Duodenal mucosa (tissue), 2 donors: ENCODE data around the gene HNRNPR.
"Not testable (repeated sequence)": the region's sequence is repeated elsewhere in the genome, so short reads cannot be mapped to it uniquely, and the experiment has no call there.

Source experiments
- H3K27ac ChIP-seq: one replicate; pipeline ENCODE4 v1.7.0; 2013; ENCODE audit warnings: low read depth, low read length
- H3K27me3 ChIP-seq, 2 donors: one replicate each; pipeline ENCODE4 v1.7.0; 2013; ENCODE audit warnings: low read length in 2 of 2, control low read depth in 1 of 2; ENCODE audit not compliant: insufficient read depth in 2 of 2, control insufficient read depth in 1 of 2
- H3K36me3 ChIP-seq, 2 donors: one replicate each; pipeline ENCODE4 v1.7.0; 2013; ENCODE audit warnings: low read length in 2 of 2, control low read depth in 1 of 2; ENCODE audit not compliant: insufficient read depth in 2 of 2, control insufficient read depth in 1 of 2
- H3K4me1 ChIP-seq, 2 donors: one replicate each; pipeline ENCODE4 v1.7.0; 2013; ENCODE audit warnings: low read length in 2 of 2, control low read depth in 1 of 2; ENCODE audit not compliant: insufficient read depth in 2 of 2, control insufficient read depth in 1 of 2
- H3K4me3 ChIP-seq, 2 donors: one replicate each; pipeline ENCODE4 v1.7.0; 2013; ENCODE audit warnings: low read length in 2 of 2, low read depth in 1 of 2
- H3K9ac ChIP-seq, 2 donors: one replicate each; pipeline ENCODE4 v1.7.0; 2013; ENCODE audit warnings: low read length in 2 of 2, low read depth in 1 of 2
- H3K9me3 ChIP-seq, 2 donors: one replicate each; pipeline ENCODE4 v1.7.0; 2013; ENCODE audit warnings: low read length in 2 of 2, control low read depth in 1 of 2; ENCODE audit not compliant: control insufficient read depth in 1 of 2

HNRNPR gene

DNA sequence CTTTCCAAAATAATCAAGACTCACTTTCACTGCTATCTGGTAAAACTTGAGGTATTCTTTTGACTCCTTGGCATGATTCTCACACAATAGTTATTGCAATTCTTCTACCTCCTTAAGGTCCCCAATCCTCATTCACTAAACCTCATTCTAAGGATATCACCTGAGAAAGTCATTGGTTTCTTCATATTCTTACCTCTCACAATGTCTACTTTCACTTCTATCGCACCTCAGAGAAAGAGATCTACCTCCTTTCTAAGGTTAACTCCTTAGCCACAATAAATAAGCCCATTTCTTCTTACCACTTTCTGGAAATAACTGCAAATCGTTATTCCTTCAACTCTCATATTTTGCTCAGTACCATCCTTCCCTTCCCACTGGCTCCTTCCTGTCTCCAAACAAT, 18.7 kb downstream of the HNRNPR start:
- Histone ChIP-seq H3K27me3 (no peaks in the 10 kb centered on the region), H3K27ac (no peak overlapping the region), H3K4me1 (no peaks in the 10 kb centered on the region), H3K4me3 (no peak overlapping the region), H3K9me3 (no peaks in the 10 kb centered on the region), H3K36me3 (peaks cover under 1 to 68% of the 10 kb centered on the region in 2 donors), H3K9ac (no peak overlapping the region)

DNA sequence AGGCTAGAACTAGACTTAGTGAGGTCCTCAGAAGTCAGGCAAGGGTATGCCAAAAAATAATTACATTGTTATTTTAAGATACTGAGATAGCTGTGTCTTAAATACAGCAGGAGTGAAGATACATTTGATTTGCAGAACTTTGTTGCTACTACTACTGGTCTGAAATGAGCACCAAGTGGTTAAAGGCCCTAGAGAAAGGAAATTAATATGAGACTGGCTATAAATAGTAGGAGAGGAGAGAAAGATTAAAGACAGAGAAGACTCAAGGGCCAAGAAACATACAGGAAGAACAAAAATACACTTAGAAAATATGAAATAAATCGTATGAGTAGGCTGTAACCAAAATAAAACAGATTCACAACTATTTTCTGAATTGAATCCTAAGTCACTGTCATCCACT, 21.3 kb downstream of the HNRNPR start:
- Histone ChIP-seq H3K27me3 (no peaks in the 10 kb centered on the region), H3K4me1 (no peaks in the 10 kb centered on the region), H3K9me3 (no peaks in the 10 kb centered on the region), H3K27ac (no peak overlapping the region), H3K4me3 (no peak overlapping the region), H3K9ac (no peak overlapping the region), H3K36me3 (peaks cover 16 to 69% of the 10 kb centered on the region in 2 donors)

DNA sequence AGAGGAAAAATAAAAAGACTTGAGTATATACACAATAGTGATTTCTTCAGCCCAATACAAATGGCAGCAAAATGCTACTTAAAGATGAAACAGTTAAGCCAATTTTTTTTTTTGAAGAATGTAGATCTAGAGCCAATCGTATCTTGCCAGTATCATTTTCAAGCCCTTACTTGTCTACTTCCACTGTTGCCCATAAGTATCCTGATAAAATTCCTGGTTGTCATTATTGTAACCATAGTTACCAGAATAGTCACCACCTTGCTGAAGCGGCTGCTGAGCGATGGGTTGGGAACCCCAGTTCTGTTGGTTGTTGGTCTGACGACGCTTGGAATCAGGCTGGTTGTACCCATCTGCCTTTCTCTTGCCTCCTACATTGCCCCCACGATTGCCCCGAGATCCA, 33.8 kb downstream of the HNRNPR start:
- H3K9me3 ChIP-seq, H3K4me1 ChIP-seq: not testable (repeated sequence)
- peaks cover 24 to 65% of the 10 kb centered on the region in 2 donors for H3K36me3 ChIP-seq

DNA sequence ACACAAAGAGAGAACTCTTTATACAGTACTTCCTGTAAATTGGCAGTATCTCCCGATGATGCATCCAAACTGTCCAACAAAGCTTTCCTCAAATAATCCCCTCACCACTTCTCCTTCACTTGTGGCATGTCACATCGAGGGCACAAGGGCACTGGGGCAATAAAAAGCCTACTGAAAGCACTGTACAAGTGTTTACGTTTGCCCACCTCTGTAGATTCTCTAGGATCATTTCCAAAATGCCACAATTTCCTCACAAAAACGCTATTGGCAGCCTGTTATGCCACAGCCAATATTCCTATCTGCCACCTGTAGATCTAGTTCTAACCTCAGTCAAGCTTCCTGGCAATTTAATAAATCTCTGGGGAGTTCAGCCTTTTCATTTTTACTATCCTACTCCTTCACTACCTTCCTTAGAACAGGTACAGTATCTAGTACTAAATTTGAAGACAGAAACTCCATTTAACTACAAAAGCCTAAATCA, 39.9 kb downstream of the HNRNPR start:
- Histone ChIP-seq H3K9ac (no peak overlapping the region), H3K36me3 (peaks cover 6 to 60% of the 10 kb centered on the region in 2 donors)

More for the DNA sequence above, 33.8 kb downstream of the HNRNPR start:
- H3K27ac ChIP-seq, H3K9ac ChIP-seq, H3K27me3 ChIP-seq, H3K4me3 ChIP-seq: not testable (repeated sequence)

DNA sequence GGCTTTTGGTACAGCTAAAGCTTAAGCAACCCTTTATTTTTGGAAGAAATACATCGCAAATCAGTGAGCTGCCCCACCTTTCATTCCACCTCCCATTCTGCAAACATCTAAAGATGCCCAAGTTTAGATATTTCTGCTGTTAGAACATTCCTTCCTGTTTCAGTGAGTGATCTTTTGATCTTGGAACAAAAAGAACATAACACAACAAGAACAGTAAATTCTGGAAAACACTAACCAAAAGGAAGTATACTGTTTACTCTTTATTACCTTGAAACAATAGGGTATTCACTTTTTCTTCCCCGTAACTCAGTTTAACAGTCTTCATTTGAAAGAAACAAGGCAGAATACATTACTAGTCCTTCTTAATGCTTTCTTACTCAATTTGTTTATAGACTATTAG, 40.6 kb downstream of the HNRNPR start:
- H3K9ac ChIP-seq = no peak overlapping the region
- no peaks in the 10 kb centered on the region for H3K4me1 ChIP-seq
- no peaks in the 10 kb centered on the region for H3K27me3 ChIP-seq
- no peaks in the 10 kb centered on the region for H3K9me3 ChIP-seq
- H3K27ac ChIP-seq = no peak overlapping the region
- peaks cover 6 to 57% of the 10 kb centered on the region in 2 donors for H3K36me3 ChIP-seq
- no peak overlapping the region for H3K4me3 ChIP-seq

More for the DNA sequence above, 39.9 kb downstream of the HNRNPR start:
- Histone ChIP-seq H3K9me3 (no peaks in the 10 kb centered on the region), H3K4me1 (no peaks in the 10 kb centered on the region), H3K27ac (no peak overlapping the region), H3K4me3 (no peak overlapping the region), H3K27me3 (no peaks in the 10 kb centered on the region)

DNA sequence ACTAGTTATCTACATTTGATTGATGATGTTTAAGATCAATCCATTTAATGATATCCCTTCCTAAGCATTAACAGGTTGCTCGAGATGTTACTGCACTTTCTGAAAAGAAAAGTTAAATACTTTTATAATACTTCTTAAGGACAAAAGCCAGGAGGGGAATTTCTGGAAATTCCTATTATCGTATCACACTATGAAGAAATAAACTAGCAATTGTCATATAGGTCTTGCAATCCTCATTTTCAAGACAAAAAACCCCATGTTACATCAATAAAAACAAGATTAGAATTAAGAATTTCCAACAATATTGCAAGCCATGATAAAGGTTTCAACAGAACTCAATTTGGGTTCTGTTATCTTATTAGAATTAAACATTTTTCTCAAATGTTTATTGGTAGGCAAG, 47.2 kb downstream of the HNRNPR start:
- Histone ChIP-seq H3K9ac (no peak overlapping the region), H3K4me3 (no peak overlapping the region), H3K9me3 (no peaks in the 10 kb centered on the region), H3K4me1 (no peaks in the 10 kb centered on the region), H3K36me3 (peaks cover 3 to 24% of the 10 kb centered on the region in 2 donors), H3K27me3 (no peaks in the 10 kb centered on the region), H3K27ac (no peak overlapping the region)

DNA sequence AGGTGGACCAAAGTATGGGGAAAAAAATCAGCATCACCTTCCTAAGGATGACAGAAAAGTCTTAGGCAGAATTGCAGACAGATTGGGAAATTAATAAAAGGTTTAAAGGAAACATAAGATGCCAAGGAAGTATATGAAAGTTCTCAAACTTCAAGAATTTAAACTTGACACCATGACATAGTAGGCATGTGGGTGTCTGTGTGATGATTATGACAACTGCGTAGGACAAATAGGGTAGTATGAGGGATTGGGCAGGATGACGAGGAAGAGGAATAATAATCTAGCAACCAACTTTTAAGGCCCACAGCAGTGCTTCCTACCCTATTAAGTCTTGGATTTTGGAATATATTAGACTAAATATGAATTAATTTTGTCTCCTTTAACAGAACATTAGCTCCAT, 52.4 kb downstream of the HNRNPR start:
- H3K27me3 ChIP-seq = no peaks in the 10 kb centered on the region
- H3K9me3 ChIP-seq = no peaks in the 10 kb centered on the region
- H3K4me1 ChIP-seq = no peaks in the 10 kb centered on the region
- H3K36me3 ChIP-seq = peaks cover 3 to 7% of the 10 kb centered on the region in 2 donors
- H3K27ac ChIP-seq = no peak overlapping the region
- H3K9ac ChIP-seq = no peak overlapping the region
- H3K4me3 ChIP-seq = no peak overlapping the region

DNA sequence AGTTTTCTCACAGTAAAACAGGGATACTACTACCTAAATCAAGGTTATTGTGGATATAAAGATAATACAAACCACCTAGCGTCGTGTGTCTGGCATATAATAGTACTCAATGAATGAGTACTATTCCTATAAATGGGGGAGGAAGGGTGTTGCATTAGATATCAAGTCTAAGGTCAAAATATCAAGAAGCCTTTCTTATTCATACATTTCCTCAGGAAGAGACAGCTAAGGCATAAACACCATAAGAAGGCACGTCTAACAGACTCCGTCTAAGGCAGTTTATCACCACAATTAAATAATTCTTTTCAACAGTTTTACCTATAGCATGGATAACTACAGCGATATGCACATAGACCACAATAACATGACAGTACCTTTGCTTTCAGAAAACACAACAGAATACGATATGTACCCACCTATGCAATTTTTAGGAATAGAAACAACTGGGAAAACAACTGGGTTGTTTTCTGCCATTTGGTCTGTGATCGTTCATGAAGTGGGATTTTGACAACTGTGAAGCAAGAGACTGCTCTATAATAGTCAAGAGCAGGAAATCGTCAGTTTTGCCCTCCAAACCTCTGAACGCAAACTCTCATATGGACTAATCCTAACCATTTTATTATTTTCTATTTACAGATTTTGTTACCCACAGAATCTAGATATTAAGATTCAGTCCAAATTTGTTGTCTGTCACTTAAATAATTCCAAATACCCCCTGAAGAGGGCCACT, 53.1 kb downstream of the HNRNPR start:
- Histone ChIP-seq H3K27ac (no peak overlapping the region), H3K27me3 (no peaks in the 10 kb centered on the region), H3K36me3 (peaks cover 3 to 11% of the 10 kb centered on the region in 2 donors), H3K4me1 (no peaks in the 10 kb centered on the region), H3K9ac (no peak overlapping the region), H3K4me3 (no peak overlapping the region), H3K9me3 (no peaks in the 10 kb centered on the region)

DNA sequence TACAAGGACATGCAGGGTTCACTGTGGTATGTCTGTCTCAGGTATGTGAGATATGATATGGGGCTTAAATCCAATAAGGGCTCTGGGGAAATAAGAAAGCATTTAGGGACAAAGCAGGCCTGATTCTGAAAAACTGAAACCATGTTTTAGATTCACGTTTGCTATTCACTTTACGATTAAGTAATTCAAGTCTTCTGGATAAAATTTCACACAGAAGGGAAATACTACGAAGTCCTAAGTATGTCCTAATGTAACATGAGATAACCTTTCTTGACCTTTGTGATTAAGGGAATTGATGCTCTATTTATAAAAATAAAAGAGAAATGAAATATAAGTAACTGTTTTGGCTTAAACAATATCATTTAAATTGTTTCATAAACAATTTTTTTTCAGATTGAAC, 55.4 kb downstream of the HNRNPR start:
- H3K27ac ChIP-seq = no peak overlapping the region
- H3K27me3 ChIP-seq = no peaks in the 10 kb centered on the region
- H3K36me3 ChIP-seq = peaks cover 3 to 9% of the 10 kb centered on the region in 2 donors
- H3K9me3 ChIP-seq = no peaks in the 10 kb centered on the region
- peaks cover 0 to 2% of the 10 kb centered on the region in 2 donors for H3K4me1 ChIP-seq
- H3K9ac ChIP-seq = no peak overlapping the region
- H3K4me3 ChIP-seq = no peak overlapping the region

DNA sequence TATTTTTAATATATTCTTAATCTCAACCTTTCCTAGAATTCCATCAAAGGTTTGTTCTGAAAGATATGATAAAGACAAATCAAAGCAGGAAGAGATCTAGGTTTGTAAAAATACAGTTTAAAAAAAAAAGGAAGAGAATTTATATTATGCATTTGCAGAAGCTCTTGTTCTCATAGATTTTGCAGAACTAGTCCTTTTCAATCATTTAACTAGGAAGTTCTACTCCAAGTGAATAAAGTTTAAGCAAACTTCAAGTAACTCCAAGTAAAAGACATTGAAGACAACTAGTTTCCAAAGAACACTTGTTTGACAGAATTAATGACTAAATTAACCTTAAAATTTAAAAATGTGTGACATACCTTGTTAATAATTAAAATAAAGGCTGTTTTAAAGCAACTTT, 55.9 kb downstream of the HNRNPR start:
- Histone ChIP-seq H3K27ac (no peak overlapping the region), H3K27me3 (no peaks in the 10 kb centered on the region), H3K9me3 (no peaks in the 10 kb centered on the region), H3K4me3 (no peak overlapping the region), H3K36me3 (peaks cover 3 to 9% of the 10 kb centered on the region in 2 donors), H3K4me1 (peaks cover 0 to 7% of the 10 kb centered on the region in 2 donors), H3K9ac (no peak overlapping the region)
